Lower lobe of right lung (tissue), 2 donors: ENCODE results near the gene TLX1. TPM values are rescaled to one million over a fixed set of nuclear protein-coding genes. Genes with fewer than 3 reads are reported as not detected.

Experiments
- ATAC-seq, 2 donors: fragments of 200-7000 bp; cut with Tn5 transposase; one replicate each; pipeline ENCODE4 v1.9.1; 2020 to 2022; ENCODE audit warnings: mild to moderate bottlenecking in 2 of 2, moderate library complexity in 2 of 2
- DNase-seq: peaks from one replicate; pipeline ENCODE4 v3.0.0-alpha.2; 2020
- H3K27ac ChIP-seq: fragments of 200-600 bp; one replicate; pipeline ENCODE4 v1.8.0; 2022
- H3K27me3 ChIP-seq: fragments of 200-600 bp; one replicate; pipeline ENCODE4 v1.8.0; 2022; ENCODE audit warnings: low read depth
- H3K36me3 ChIP-seq: fragments of 200-600 bp; one replicate; pipeline ENCODE4 v1.8.0; 2022; ENCODE audit warnings: mild to moderate bottlenecking
- H3K4me1 ChIP-seq: fragments of 200-600 bp; one replicate; pipeline ENCODE4 v1.8.0; 2022
- H3K4me3 ChIP-seq: fragments of 200-600 bp; one replicate; pipeline ENCODE4 v1.8.0; 2022; ENCODE audit warnings: mild to moderate bottlenecking
- H3K9me3 ChIP-seq: fragments of 200-600 bp; one replicate; pipeline ENCODE4 v1.8.0; 2022
- intact Hi-C: fragments of 100-400 bp; cut with DNase I; formaldehyde crosslinking; loops from one replicate; pipeline ENCODE4 v1.11.0; 2022
- total RNA-seq: library from RNA; stranded (reverse); fragmentation: NEBNext Ultra II Directional; extraction: Animal tissue kit (Norgen Biotek cat#: 25700); gene quantifications from one replicate; pipeline ENCODE4 v1.2.1, GENCODE V29; 2021
- TF ChIP-seq, protein P1 (sequence below): fragments of 200-600 bp; IDR thresholded peaks from one replicate; pipeline ENCODE4 v1.8.0; 2022; ENCODE audit warnings: antibody characterized with exemption, mild to moderate bottlenecking
- donor health status: DM: no; HTN: yes; CAD: no; lungs with severe emphysema.

Gene TLX1
- total RNA-seq, 1 donor from 2014 or later: not detected

DNA sequence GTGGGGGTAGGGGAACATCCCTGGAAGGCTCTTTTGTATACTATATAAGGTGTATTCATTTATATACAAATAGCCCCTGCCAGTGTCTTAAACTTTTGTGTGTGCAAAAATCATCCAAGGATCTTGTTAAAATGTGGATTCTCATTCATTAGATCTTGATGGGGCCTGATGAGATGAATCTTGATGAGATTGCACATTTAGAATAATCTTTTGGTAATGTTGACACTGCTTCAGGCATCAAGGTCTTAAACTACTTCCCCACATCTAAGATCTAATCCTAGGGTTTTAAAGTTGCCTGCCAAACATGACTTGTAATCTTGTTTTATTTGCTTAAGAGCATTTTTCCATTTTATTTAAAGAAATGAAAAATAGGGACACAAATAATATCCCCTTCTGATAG is 13.0 kb downstream of the TLX1 start:
- Histone ChIP-seq H3K27me3 (peaks cover 100% of the 10 kb centered on the region), H3K4me1 (peaks cover 18% of the 10 kb centered on the region), H3K36me3 (no peaks in the 10 kb centered on the region), H3K9me3 (no peaks in the 10 kb centered on the region), H3K27ac (no peak overlapping the region), H3K4me3 (no peak overlapping the region)
- TF ChIP-seq, protein P1, sequence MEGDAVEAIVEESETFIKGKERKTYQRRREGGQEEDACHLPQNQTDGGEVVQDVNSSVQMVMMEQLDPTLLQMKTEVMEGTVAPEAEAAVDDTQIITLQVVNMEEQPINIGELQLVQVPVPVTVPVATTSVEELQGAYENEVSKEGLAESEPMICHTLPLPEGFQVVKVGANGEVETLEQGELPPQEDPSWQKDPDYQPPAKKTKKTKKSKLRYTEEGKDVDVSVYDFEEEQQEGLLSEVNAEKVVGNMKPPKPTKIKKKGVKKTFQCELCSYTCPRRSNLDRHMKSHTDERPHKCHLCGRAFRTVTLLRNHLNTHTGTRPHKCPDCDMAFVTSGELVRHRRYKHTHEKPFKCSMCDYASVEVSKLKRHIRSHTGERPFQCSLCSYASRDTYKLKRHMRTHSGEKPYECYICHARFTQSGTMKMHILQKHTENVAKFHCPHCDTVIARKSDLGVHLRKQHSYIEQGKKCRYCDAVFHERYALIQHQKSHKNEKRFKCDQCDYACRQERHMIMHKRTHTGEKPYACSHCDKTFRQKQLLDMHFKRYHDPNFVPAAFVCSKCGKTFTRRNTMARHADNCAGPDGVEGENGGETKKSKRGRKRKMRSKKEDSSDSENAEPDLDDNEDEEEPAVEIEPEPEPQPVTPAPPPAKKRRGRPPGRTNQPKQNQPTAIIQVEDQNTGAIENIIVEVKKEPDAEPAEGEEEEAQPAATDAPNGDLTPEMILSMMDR: no peak
- intact Hi-C loops: no loop called here
- no peak for DNase-seq
- ATAC-seq: no peak

DNA sequence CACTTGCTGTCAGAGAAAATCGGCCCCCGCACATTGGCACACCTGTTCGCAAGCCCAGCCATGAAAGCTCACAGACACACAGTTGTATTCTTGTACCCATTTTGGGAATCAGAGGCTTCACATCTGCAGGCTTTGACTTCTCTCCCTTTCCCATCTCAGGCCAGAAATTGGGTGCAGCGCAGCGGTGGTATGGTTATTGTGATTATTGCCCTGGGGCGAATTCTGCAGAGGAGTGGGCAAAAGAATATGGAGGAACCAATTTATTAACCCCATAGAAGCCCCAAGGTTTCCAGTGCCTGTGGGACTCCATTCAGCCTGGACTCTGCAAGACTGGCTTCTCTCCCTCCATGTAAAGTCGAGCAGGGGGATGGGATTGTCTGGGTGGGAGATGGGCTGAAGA is 14.0 kb downstream of the TLX1 start:
- Histone ChIP-seq H3K4me1 (peaks cover 16% of the 10 kb centered on the region), H3K27me3 (peaks cover 97% of the 10 kb centered on the region), H3K9me3 (no peaks in the 10 kb centered on the region), H3K4me3 (no peak overlapping the region), H3K27ac (no peak overlapping the region), H3K36me3 (no peaks in the 10 kb centered on the region)
- no peak for ATAC-seq
- TF ChIP-seq, protein P1: no peak
- intact Hi-C loops: no loop called here
- no peak for DNase-seq

- no peak for DNase-seq
- peaks cover 10% of the 10 kb centered on the region for H3K4me1 ChIP-seq
- no peak overlapping the region for H3K27ac ChIP-seq
- no peaks in the 10 kb centered on the region for H3K9me3 ChIP-seq
- H3K27me3 ChIP-seq: peaks cover 92% of the 10 kb centered on the region
- H3K36me3 ChIP-seq: no peaks in the 10 kb centered on the region
- ATAC-seq: no peak
- no peak overlapping the region for H3K4me3 ChIP-seq
- intact Hi-C loops: no loop called here
- TF ChIP-seq, protein P1: no peak
These were observed 14.8 kb downstream of the TLX1 start for GRCh38 chr10:101145750-101146391.

GRCh38 chr10:101146392-101147251 is 15.5 kb downstream of the TLX1 start:
- intact Hi-C loops: no loop called here
- Histone ChIP-seq H3K27ac (no peak overlapping the region), H3K4me3 (no peak overlapping the region), H3K27me3 (peaks cover 90% of the 10 kb centered on the region), H3K36me3 (no peaks in the 10 kb centered on the region), H3K9me3 (no peaks in the 10 kb centered on the region), H3K4me1 (peaks cover 10% of the 10 kb centered on the region)
- no peak for DNase-seq
- ATAC-seq: no peak
- TF ChIP-seq, protein P1: no peak

- Histone ChIP-seq H3K9me3 (no peaks in the 10 kb centered on the region), H3K27me3 (peaks cover 67% of the 10 kb centered on the region)
- ATAC-seq: no peak
These were observed 20.3 kb downstream of the TLX1 start for GRCh38 chr10:101151395-101151794.

More at GRCh38 chr10:101151395-101151794, 20.3 kb downstream of the TLX1 start:
- no peak overlapping the region for H3K4me3 ChIP-seq
- no peak overlapping the region for H3K27ac ChIP-seq
- H3K36me3 ChIP-seq: no peaks in the 10 kb centered on the region
- intact Hi-C loops: no loop called here
- TF ChIP-seq, protein P1: no peak
- peaks cover 8% of the 10 kb centered on the region for H3K4me1 ChIP-seq
- DNase-seq: no peak
